Sigmoid colon (tissue), 3 donors: ENCODE measurements around the gene PDZD7.

Experiments
- CTCF ChIP-seq, 4 experiments: fragments of 450-650 bp in 3 of 4; fragments of 200-600 bp in 1 of 4; IDR thresholded peaks; one replicate each; pipeline ENCODE4 v1.5.1; 2016 to 2019; ENCODE audit warnings: antibody characterized with exemption in 4 of 4, mild to moderate bottlenecking in 3 of 4, moderate library complexity in 2 of 4
- POLR2A ChIP-seq, 2 donors: fragments of 450-650 bp; IDR thresholded peaks; one replicate each; pipeline ENCODE4 v1.6.1; 2016; ENCODE audit warnings: antibody characterized with exemption in 2 of 2, mild to moderate bottlenecking in 2 of 2, moderate library complexity in 2 of 2

- TF ChIP-seq CTCF (IDR thresholded peaks at IDR 0.05) (peak in 3 of 4 experiments; percentile 14 to 19 (median 15)), POLR2A (IDR thresholded peaks at IDR 0.05) (peak in 1 of 2 donors; percentile 53)
These were observed 35.4 kb upstream of the PDZD7 start for GRCh38 chr10:101066146-101066895.
